CD14-positive monocyte (primary cell): ENCODE measurements around the gene SARNP. TPM values are rescaled to one million over a fixed set of nuclear protein-coding genes. Genes with fewer than 3 reads are reported as not detected.

ENCODE experiments used
- DNase-seq, 3 donors: peaks; one replicate each; pipeline ENCODE4 v3.0.0-alpha.2; 2011 to 2022
- H2AFZ ChIP-seq: 2 replicates; pipeline ENCODE4 v1.6.0; 2012; ENCODE audit warnings: mild to moderate bottlenecking, low read depth, low read length, inconsistent platforms; ENCODE audit not compliant: insufficient read depth, poor library complexity, severe bottlenecking
- H3K27ac ChIP-seq, 2 donors: 1 replicate in 1 of 2; 2 replicates in 1 of 2; pipeline ENCODE4 v1.5.1; 2012 to 2013; ENCODE audit warnings: low read length in 2 of 2, control low read depth in 1 of 2, inconsistent platforms in 1 of 2, low read depth in 1 of 2, mild to moderate bottlenecking in 1 of 2
- H3K27me3 ChIP-seq, 2 donors: one replicate each; pipeline versions ENCODE4 v1.6.0 to v1.6.1; 2011 to 2013; ENCODE audit warnings: low read length in 2 of 2; ENCODE audit not compliant: control insufficient read depth in 2 of 2, insufficient read depth in 2 of 2
- H3K36me3 ChIP-seq, 2 donors: replicated peaks in 1 of 2; 1 replicate in 1 of 2; 2 replicates in 1 of 2; pipeline versions ENCODE4 v1.5.1 to v1.6.1; 2012 to 2013; ENCODE audit warnings: low read length in 2 of 2, control low read depth in 1 of 2, inconsistent platforms in 1 of 2, mild to moderate bottlenecking in 1 of 2; ENCODE audit not compliant: insufficient read depth in 2 of 2, control insufficient read depth in 1 of 2
- H3K4me1 ChIP-seq, 2 donors: 1 replicate in 1 of 2; 2 replicates in 1 of 2; pipeline versions ENCODE4 v1.5.1 to v1.6.1; 2012 to 2013; ENCODE audit warnings: low read length in 2 of 2, control low read depth in 1 of 2, inconsistent platforms in 1 of 2, mild to moderate bottlenecking in 1 of 2, moderate library complexity in 1 of 2; ENCODE audit not compliant: insufficient read depth in 2 of 2, control insufficient read depth in 1 of 2
- H3K4me2 ChIP-seq: replicated peaks from 2 replicates; pipeline ENCODE3; 2012; ENCODE audit warnings: low read length, moderate library complexity, mild to moderate bottlenecking; ENCODE audit not compliant: poor library complexity, severe bottlenecking; ENCODE audit errors: extremely low read depth
- H3K4me3 ChIP-seq, 3 experiments: fragments of 200-600 bp in 1 of 3; sonication (generic) in 1 of 3; replicated peaks in 1 of 3; 1 replicate in 2 of 3; 2 replicates in 1 of 3; pipeline ENCODE4 v1.5.1; 2011 to 2013; ENCODE audit warnings: low read length in 3 of 3, mild to moderate bottlenecking in 3 of 3, control low read depth in 2 of 3, low read depth in 2 of 3, inconsistent platforms in 1 of 3, moderate library complexity in 1 of 3
- H3K79me2 ChIP-seq: 2 replicates; pipeline ENCODE4 v1.6.0; 2012; ENCODE audit warnings: mild to moderate bottlenecking, control low read depth, inconsistent platforms, low read length, moderate library complexity; ENCODE audit not compliant: insufficient read depth
- H3K9ac ChIP-seq: 2 replicates; pipeline ENCODE4 v1.6.0; 2017; ENCODE audit warnings: low read length, mild to moderate bottlenecking; ENCODE audit not compliant: insufficient read depth, poor library complexity, severe bottlenecking
- H3K9me3 ChIP-seq, 2 donors: replicated peaks in 1 of 2; 1 replicate in 1 of 2; 2 replicates in 1 of 2; pipeline versions ENCODE4 v1.5.1 to v1.6.1; 2012 to 2013; ENCODE audit warnings: low read length in 2 of 2, control low read depth in 1 of 2; ENCODE audit not compliant: control insufficient read depth in 1 of 2, insufficient read depth in 1 of 2
- H4K20me1 ChIP-seq: 2 replicates; pipeline ENCODE4 v1.6.0; 2012; ENCODE audit warnings: mild to moderate bottlenecking, low read length, control low read depth, moderate library complexity; ENCODE audit not compliant: insufficient read depth
- H3K27ac Mint-ChIP-seq, 7 donors: one replicate each; pipeline ENCODE4 v1.8.0; 2020; ENCODE audit warnings: mild to moderate bottlenecking in 7 of 7, mixed read lengths in 7 of 7, moderate library complexity in 6 of 7, inconsistent platforms in 2 of 7
- H3K27me3 Mint-ChIP-seq, 3 donors: one replicate each; pipeline ENCODE4 v1.8.0; 2021 to 2022; ENCODE audit warnings: low read depth in 3 of 3, mild to moderate bottlenecking in 3 of 3, mixed read lengths in 3 of 3, moderate library complexity in 3 of 3, inconsistent platforms in 1 of 3
- H3K36me3 Mint-ChIP-seq, 2 donors: one replicate each; pipeline ENCODE4 v1.8.0; 2020; ENCODE audit warnings: mixed read lengths in 2 of 2, inconsistent platforms in 1 of 2, mild to moderate bottlenecking in 1 of 2
- H3K4me1 Mint-ChIP-seq: one replicate; pipeline ENCODE4 v1.8.0; 2020; ENCODE audit warnings: mild to moderate bottlenecking, mixed read lengths
- H3K4me3 Mint-ChIP-seq, 2 donors: one replicate each; pipeline ENCODE4 v1.8.0; 2020; ENCODE audit warnings: mild to moderate bottlenecking in 2 of 2, mixed read lengths in 2 of 2, moderate library complexity in 1 of 2
- H3K9me3 Mint-ChIP-seq, 7 donors: one replicate each; pipeline ENCODE4 v1.8.0; 2020 to 2022; ENCODE audit warnings: mixed read lengths in 7 of 7, mild to moderate bottlenecking in 6 of 7, moderate library complexity in 6 of 7, inconsistent platforms in 2 of 7
- CTCF ChIP-seq: fragments of 200-600 bp; IDR thresholded peaks from one replicate; pipeline ENCODE4 v1.8.0; 2022; ENCODE audit warnings: antibody characterized with exemption, mild to moderate bottlenecking
- WGBS: methylation state at CpG from one replicate; pipeline ENCODE4 v1.1.5; 2013; ENCODE audit warnings: missing lambda C conversion rate; ENCODE audit not compliant: insufficient coverage; 5-methylcytosine and 5-hydroxymethylcytosine counted together
- intact Hi-C, 2 donors: fragments of 100-400 bp; cut with micrococcal nuclease; formaldehyde crosslinking; loops; one replicate each; pipeline versions ENCODE4 v1.15.0 to v1.15.1; 2023
- polyA plus RNA-seq, 3 donors: library from polyadenylated mRNA; depleted of rRNA in 1 of 3; unstranded in 2 of 3; stranded (reverse) in 1 of 3; fragments of 300-500 nt in 2 of 3; fragments of >200 nt in 1 of 3; fragmentation: Illumina TruSeq in 2 of 3; gene quantifications; 1 replicate in 2 of 3; 2 replicates in 1 of 3; pipeline ENCODE4 v1.2.3, GENCODE V29; 2012 to 2021

The SARNP gene
- polyA plus RNA-seq, 3 donors = 28.9 to 139 (median 98.6) TPM

DNA sequence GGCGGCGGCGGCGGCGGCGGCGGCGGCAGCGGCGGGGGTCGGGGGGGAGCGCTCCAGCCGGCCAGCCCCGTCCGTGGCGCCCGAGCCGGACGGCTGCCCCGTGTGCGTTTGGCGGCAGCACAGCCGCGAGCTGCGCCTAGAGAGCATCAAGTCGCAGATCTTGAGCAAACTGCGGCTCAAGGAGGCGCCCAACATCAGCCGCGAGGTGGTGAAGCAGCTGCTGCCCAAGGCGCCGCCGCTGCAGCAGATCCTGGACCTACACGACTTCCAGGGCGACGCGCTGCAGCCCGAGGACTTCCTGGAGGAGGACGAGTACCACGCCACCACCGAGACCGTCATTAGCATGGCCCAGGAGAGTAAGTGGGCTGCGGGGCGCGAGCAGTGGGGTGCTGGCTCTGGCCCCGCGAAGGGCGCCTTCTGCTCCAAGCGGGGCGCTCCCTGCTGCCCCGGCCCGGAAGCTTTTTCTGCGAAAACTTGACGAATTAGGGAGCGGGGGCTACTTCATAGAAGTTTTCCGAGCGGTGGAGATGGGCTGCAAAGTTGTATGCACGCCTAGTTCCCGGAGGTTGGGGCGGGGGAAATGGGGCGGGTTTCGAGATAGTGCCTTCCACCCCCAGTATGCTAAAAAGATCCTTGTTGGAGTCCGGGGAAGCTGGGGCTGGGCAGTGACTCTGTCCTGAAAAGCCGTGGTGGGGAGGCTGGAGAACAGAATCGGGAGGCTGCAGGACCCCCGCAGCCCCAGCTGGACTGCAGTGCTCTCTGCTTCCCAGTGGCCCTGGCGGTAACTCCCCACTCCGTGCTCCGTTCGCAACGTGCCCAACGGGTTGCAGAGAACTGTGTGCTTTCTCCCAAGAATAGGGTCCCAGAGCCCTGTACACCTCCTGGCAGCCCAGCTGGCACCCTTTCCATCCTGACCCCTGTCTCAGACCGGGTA, 73.9 kb downstream of the SARNP start:
- H3K9me3 ChIP-seq = no peaks in the 10 kb centered on the region
- H3K4me1 Mint-ChIP-seq = peaks cover 29% of the 10 kb centered on the region
- no peak for TF ChIP-seq CTCF
- H3K27me3 Mint-ChIP-seq = peaks cover 36 to 50% (median 48%) of the 10 kb centered on the region in 3 donors
- DNase-seq = peak; percentile 35 to 41 (median 39)
- H2AFZ ChIP-seq = peak overlapping the region; percentile 79
- peak overlapping the region; percentile 32 for H3K9ac ChIP-seq
- no peaks in the 10 kb centered on the region for H3K36me3 ChIP-seq
- no peak overlapping the region for H3K27ac Mint-ChIP-seq
- no peak overlapping the region for H3K27ac ChIP-seq
- H3K9me3 Mint-ChIP-seq = peaks cover 0 to 9% (median 0%) of the 10 kb centered on the region in 7 donors
- H3K79me2 ChIP-seq = no peaks in the 10 kb centered on the region
- H3K4me1 ChIP-seq = peaks cover 15 to 17% of the 10 kb centered on the region in 2 donors
- peaks cover 22 to 33% of the 10 kb centered on the region in 2 donors for H3K27me3 ChIP-seq
- intact Hi-C loops = loop anchor here in 1 of 2 donors (10.0 kb wide), 1 partner anchor 281 kb away; the partner anchor contains the start of gene IKZF4
- under 1% methylated on average over 65 of the region's 73 CpGs for WGBS
- H3K4me3 ChIP-seq = peak overlapping the region; percentile 21 to 78 (median 47)
- no peaks in the 10 kb centered on the region for H4K20me1 ChIP-seq
- peak overlapping the region; percentile 88 for H3K4me2 ChIP-seq
- peaks cover 0 to 5% of the 10 kb centered on the region in 2 donors for H3K36me3 Mint-ChIP-seq
- H3K4me3 Mint-ChIP-seq = peak overlapping the region; percentile 81 to 94

GRCh38 chr12:55742719-55743405, 74.7 kb downstream of the SARNP start, which contains the start of gene GDF11:
Gene GDF11, plus strand, starts transcription at chr12:55743122. Its CDS starts 195 bp downstream, at chr12:55743317.
- peak within 1 kb of the TSS; percentile 34 to 78 (median 47) for H3K4me3 ChIP-seq
- peak within 1 kb of the TSS; percentile 32 for H3K9ac ChIP-seq
- H3K9me3 ChIP-seq = no peaks in the 10 kb centered on the region
- H3K36me3 Mint-ChIP-seq = peaks cover 0 to 5% of the 10 kb centered on the region in 2 donors
- intact Hi-C loops = loop anchor here in 1 of 2 donors (10.0 kb wide), 1 partner anchor 282 kb away; the partner anchor contains the start of gene IKZF4
- no peak within 1 kb of the TSS for H3K27ac ChIP-seq
- no peaks in the 10 kb centered on the region for H3K36me3 ChIP-seq
- no peaks in the 10 kb centered on the region for H4K20me1 ChIP-seq
- H3K4me2 ChIP-seq = peak within 1 kb of the TSS; percentile 88
- under 1% methylated on average over 19 of the region's 53 CpGs for WGBS
- peaks cover 22 to 25% of the 10 kb centered on the region in 2 donors for H3K4me1 ChIP-seq
- peaks cover 22 to 33% of the 10 kb centered on the region in 2 donors for H3K27me3 ChIP-seq
- TF ChIP-seq CTCF = no peak
- H3K9me3 Mint-ChIP-seq = peaks cover 0 to 9% (median 0%) of the 10 kb centered on the region in 7 donors
- H2AFZ ChIP-seq = peak within 1 kb of the TSS; percentile 79
- peak in 1 of 3 donors; percentile 37 for DNase-seq
- peak within 1 kb of the TSS; percentile 81 to 94 for H3K4me3 Mint-ChIP-seq
- H3K27me3 Mint-ChIP-seq = peaks cover 34 to 50% (median 48%) of the 10 kb centered on the region in 3 donors
- H3K4me1 Mint-ChIP-seq = peaks cover 37% of the 10 kb centered on the region
- peak within 1 kb of the TSS in 2 of 7 donors; percentile 60 to 71 for H3K27ac Mint-ChIP-seq
- H3K79me2 ChIP-seq = no peaks in the 10 kb centered on the region
